ENCODE measurements around the gene PTH2R.
"Not testable (repeated sequence)": the region's sequence is repeated elsewhere in the genome, so short reads cannot be mapped to it uniquely, and the experiment has no call there.

PTH2R gene

GRCh38 chr2:208406474-208407451 is at the start of gene PTH2R:
Gene PTH2R (plus strand): TSS chr2:208406792. CDS start chr2:208407044, 252 bp downstream.
- no peak for DNase-seq

- DNase-seq, result no peak
These were observed 49.6 kb upstream of the PTH2R start for GRCh38 chr2:208356846-208357574.

GRCh38 chr2:208358758-208359631 is 47.6 kb upstream of the PTH2R start:
- DNase-seq, result no peak

- no peak for DNase-seq
These were observed 47.0 kb upstream of the PTH2R start for GRCh38 chr2:208359632-208359986.

- DNase-seq, result no peak
These were observed 46.1 kb upstream of the PTH2R start for GRCh38 chr2:208360259-208361076.

- DNase-seq, result no peak
These were observed 45.5 kb upstream of the PTH2R start for GRCh38 chr2:208361077-208361441.

GRCh38 chr2:208363485-208363884 is 43.1 kb upstream of the PTH2R start:
- no peak for DNase-seq

GRCh38 chr2:208366215-208367127 is 40.1 kb upstream of the PTH2R start:
- DNase-seq, result no peak

GRCh38 chr2:208369091-208369490 is 37.5 kb upstream of the PTH2R start:
- no peak for DNase-seq

GRCh38 chr2:208370881-208371633 is 35.5 kb upstream of the PTH2R start:
- no peak for DNase-seq

- DNase-seq, result no peak
These were observed 35.0 kb upstream of the PTH2R start for GRCh38 chr2:208371634-208371935.

- no peak for DNase-seq
These were observed 33.0 kb upstream of the PTH2R start for GRCh38 chr2:208373460-208374089.

- no peak for DNase-seq
These were observed 31.0 kb upstream of the PTH2R start for GRCh38 chr2:208375491-208376068.

- DNase-seq, result not testable (repeated sequence)
These were observed 29.2 kb upstream of the PTH2R start for GRCh38 chr2:208377344-208377860.

- DNase-seq, result no peak
These were observed 27.4 kb upstream of the PTH2R start for GRCh38 chr2:208379192-208379591.

- DNase-seq, result no peak
These were observed 22.0 kb upstream of the PTH2R start for GRCh38 chr2:208384637-208385036.

GRCh38 chr2:208386541-208386940 is 20.1 kb upstream of the PTH2R start:
- DNase-seq, result no peak

- no peak for DNase-seq
These were observed 16.7 kb upstream of the PTH2R start for GRCh38 chr2:208389940-208390339.

GRCh38 chr2:208392300-208392699 is 14.3 kb upstream of the PTH2R start:
- no peak for DNase-seq

Measured in activated CD4-positive, alpha-beta T cell treated with anti-CD3 and anti-CD28 coated beads, Interleukin-2, amount 50 U/mL, for 1 hour (primary cell).